HepG2 (cell line): ENCODE results near the gene THRB. TPM values are rescaled to one million over a fixed set of nuclear protein-coding genes. Genes with fewer than 3 reads are reported as not detected.
A peak's percentile ranks its signal among the peaks of the same experiment; 100 is the strongest.

Source experiments
- ARNTL ChIP-seq: sonication (generic); formaldehyde crosslinking; IDR thresholded peaks from 2 replicates; pipeline ENCODE4 v1.4.0; 2020; ENCODE audit warnings: mild to moderate bottlenecking, missing genetic modification reagents
- BRF2 ChIP-seq: sonication (generic); formaldehyde crosslinking; IDR thresholded peaks from 2 replicates; pipeline ENCODE4 v1.8.1; 2022; ENCODE audit warnings: mild to moderate bottlenecking, missing genetic modification reagents
- CHD2 ChIP-seq: IDR thresholded peaks from 2 replicates; pipeline ENCODE4 v1.6.1; 2011; ENCODE audit warnings: low read depth, low read length, improper control_type of control experiment
- GTF3A ChIP-seq: sonication (generic); formaldehyde crosslinking; conservative IDR thresholded peaks from 2 replicates; pipeline ENCODE4 v1.4.0; 2020; ENCODE audit warnings: mild to moderate bottlenecking, missing genetic modification reagents
- HNF4G ChIP-seq, 2 experiments: sonication (generic) in 1 of 2; formaldehyde crosslinking in 1 of 2; IDR thresholded peaks; 2 replicates each; pipeline versions ENCODE4 v1.4.0 to v1.6.1; 2011 to 2020; ENCODE audit warnings: borderline replicate concordance in 2 of 2, low read depth in 2 of 2, mild to moderate bottlenecking in 2 of 2, low read length in 1 of 2, missing genetic modification reagents in 1 of 2, moderate library complexity in 1 of 2
- JUN ChIP-seq: sonication (generic); formaldehyde crosslinking; IDR thresholded peaks from 2 replicates; pipeline ENCODE4 v1.4.0; 2020; ENCODE audit warnings: mild to moderate bottlenecking, missing genetic modification reagents
- KLF15 ChIP-seq: sonication (generic); formaldehyde crosslinking; IDR thresholded peaks from 2 replicates; pipeline ENCODE4 v1.8.1; 2023; ENCODE audit warnings: borderline replicate concordance, mild to moderate bottlenecking, inconsistent platforms, missing genetic modification reagents, mixed read lengths
- KLF6 ChIP-seq: IDR thresholded peaks from 2 replicates; pipeline ENCODE4 v1.8.0; 2016; ENCODE audit warnings: missing biosample characterization, missing genetic modification reagents
- MBNL3 ChIP-seq: fragments of 250-450 bp; sonication (Bioruptor Pico); conservative IDR thresholded peaks from 2 replicates; pipeline ENCODE4 v1.8.0; 2022; ENCODE audit warnings: mild to moderate bottlenecking, inconsistent platforms
- MTF2 ChIP-seq: sonication (generic); formaldehyde crosslinking; IDR thresholded peaks from 2 replicates; pipeline ENCODE4 v1.5.0; 2020; ENCODE audit warnings: missing genetic modification reagents, borderline replicate concordance
- NAIF1 ChIP-seq: sonication (generic); formaldehyde crosslinking; IDR thresholded peaks from 2 replicates; pipeline ENCODE4 v1.5.0; 2020; ENCODE audit warnings: mild to moderate bottlenecking, missing genetic modification reagents, borderline replicate concordance
- NCOR1 ChIP-seq: fragments of 200-600 bp; sonication (generic); IDR thresholded peaks from 2 replicates; pipeline ENCODE4 v1.7.0; 2017; ENCODE audit warnings: antibody characterized with exemption, low read length, borderline replicate concordance
- PHB2 ChIP-seq: fragments of 450-650 bp; IDR thresholded peaks from 2 replicates; pipeline ENCODE4 v1.6.1; 2018; ENCODE audit not compliant: partially characterized antibody
- PHF8 ChIP-seq: sonication (generic); formaldehyde crosslinking; IDR thresholded peaks from 2 replicates; pipeline ENCODE4 v1.5.0; 2020; ENCODE audit warnings: missing genetic modification reagents
- RBFOX2 ChIP-seq: fragments of 200-400 bp; formaldehyde crosslinking; IDR thresholded peaks from 2 replicates; pipeline ENCODE4 v1.6.1; 2017; ENCODE audit warnings: low read depth, mild to moderate bottlenecking, low read length
- SALL2 ChIP-seq: sonication (generic); formaldehyde crosslinking; IDR thresholded peaks from 2 replicates; pipeline ENCODE4 v1.8.1; 2023; ENCODE audit warnings: mild to moderate bottlenecking, missing genetic modification reagents, inconsistent platforms
- SATB2 ChIP-seq: sonication (generic); formaldehyde crosslinking; IDR thresholded peaks from 2 replicates; pipeline ENCODE4 v1.5.0; 2020; ENCODE audit warnings: missing genetic modification reagents
- SMAD1 ChIP-seq: sonication (generic); formaldehyde crosslinking; IDR thresholded peaks from 2 replicates; pipeline ENCODE4 v1.4.0; 2020; ENCODE audit warnings: missing genetic modification reagents, low read depth, mild to moderate bottlenecking, borderline replicate concordance
- SMC3 ChIP-seq: IDR thresholded peaks from 2 replicates; pipeline ENCODE4 v1.6.1; 2011; ENCODE audit warnings: low read length, improper control_type of control experiment
- TAF15 ChIP-seq: fragments of 200-400 bp; formaldehyde crosslinking; IDR thresholded peaks from one replicate; pipeline ENCODE4 v1.6.1; 2018; ENCODE audit warnings: mild to moderate bottlenecking, low read depth, low read length; ENCODE audit not compliant: poor library complexity, severe bottlenecking
- TP53 ChIP-seq: sonication (generic); formaldehyde crosslinking; conservative IDR thresholded peaks from 2 replicates; pipeline ENCODE4 v1.4.0; 2020; ENCODE audit warnings: missing genetic modification reagents
- WIZ ChIP-seq: sonication (generic); formaldehyde crosslinking; IDR thresholded peaks from 2 replicates; pipeline ENCODE4 v1.5.1; 2020; ENCODE audit warnings: mild to moderate bottlenecking, missing genetic modification reagents
- ZFP36 ChIP-seq: fragments of 150-350 bp; IDR thresholded peaks from 2 replicates; pipeline ENCODE4 v1.6.1; 2018; ENCODE audit warnings: borderline replicate concordance, low read length, low read depth; ENCODE audit not compliant: partially characterized antibody
- ZFP82 ChIP-seq: sonication (generic); formaldehyde crosslinking; IDR thresholded peaks from 2 replicates; pipeline ENCODE4 v1.5.1; 2020; ENCODE audit warnings: mild to moderate bottlenecking, missing genetic modification reagents, borderline replicate concordance
- ZNF317 ChIP-seq: sonication (generic); formaldehyde crosslinking; IDR thresholded peaks from 2 replicates; pipeline ENCODE4 v1.5.0; 2020; ENCODE audit warnings: mild to moderate bottlenecking, missing genetic modification reagents
- ZNF768 ChIP-seq: sonication (generic); formaldehyde crosslinking; IDR thresholded peaks from 2 replicates; pipeline ENCODE4 v1.4.0; 2020; ENCODE audit warnings: missing genetic modification reagents
- ZNF780A ChIP-seq: sonication (generic); formaldehyde crosslinking; IDR thresholded peaks from 2 replicates; pipeline ENCODE4 v1.8.0; 2022; ENCODE audit warnings: mild to moderate bottlenecking, missing genetic modification reagents, moderate library complexity
- ZSCAN20 ChIP-seq: sonication (generic); formaldehyde crosslinking; IDR thresholded peaks from 2 replicates; pipeline ENCODE4 v1.4.0; 2020; ENCODE audit warnings: missing genetic modification reagents, mild to moderate bottlenecking, borderline replicate concordance
- polyA plus RNA-seq, 8 experiments: library from polyadenylated mRNA; depleted of rRNA in 3 of 8; stranded (reverse) in 7 of 8; unstranded in 1 of 8; fragments of >200 nt; fragmentation: Illumina TruSeq in 4 of 8; extraction: Trizol in 4 of 8; gene quantifications; 2 replicates each; pipeline versions ENCODE4 v1.2.1 to v1.2.3, GENCODE V29; 2011 to 2016; ENCODE audit warnings: low read depth in 4 of 8, missing spikeins in 1 of 8, mixed read lengths in 1 of 8; ENCODE audit not compliant: insufficient read depth in 1 of 8
- total RNA-seq, 5 experiments: library from RNA; depleted of rRNA; stranded (reverse); fragments of >200 nt; fragmentation: Illumina TruSeq; extraction: Trizol; gene quantifications; 2 replicates each; pipeline ENCODE4 v1.2.3, GENCODE V29; 2016; ENCODE audit warnings: low read depth in 1 of 5
- TF ChIP-seq, protein P1 (sequence below): sonication (generic); formaldehyde crosslinking; IDR thresholded peaks from 2 replicates; pipeline ENCODE4 v1.9.0; 2022; ENCODE audit warnings: missing genetic modification reagents, mild to moderate bottlenecking, borderline replicate concordance

THRB gene
- total and polyA plus RNA-seq, 2 of the 13 experiments (the other 11 are each of a cell fraction or from before 2014, with no cell fraction given), result 4.7 to 22.7 TPM

- TF ChIP-seq, protein P1, sequence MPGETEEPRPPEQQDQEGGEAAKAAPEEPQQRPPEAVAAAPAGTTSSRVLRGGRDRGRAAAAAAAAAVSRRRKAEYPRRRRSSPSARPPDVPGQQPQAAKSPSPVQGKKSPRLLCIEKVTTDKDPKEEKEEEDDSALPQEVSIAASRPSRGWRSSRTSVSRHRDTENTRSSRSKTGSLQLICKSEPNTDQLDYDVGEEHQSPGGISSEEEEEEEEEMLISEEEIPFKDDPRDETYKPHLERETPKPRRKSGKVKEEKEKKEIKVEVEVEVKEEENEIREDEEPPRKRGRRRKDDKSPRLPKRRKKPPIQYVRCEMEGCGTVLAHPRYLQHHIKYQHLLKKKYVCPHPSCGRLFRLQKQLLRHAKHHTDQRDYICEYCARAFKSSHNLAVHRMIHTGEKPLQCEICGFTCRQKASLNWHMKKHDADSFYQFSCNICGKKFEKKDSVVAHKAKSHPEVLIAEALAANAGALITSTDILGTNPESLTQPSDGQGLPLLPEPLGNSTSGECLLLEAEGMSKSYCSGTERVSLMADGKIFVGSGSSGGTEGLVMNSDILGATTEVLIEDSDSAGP (CRISPR knock-in tag), result no peak
- TF ChIP-seq SATB2, result no peak
- 0 out of 2 replicates have a peak, but pooled peaks have one; percentile 40 for TF ChIP-seq CHD2
- no peak for TF ChIP-seq JUN (CRISPR knock-in tag)
- TF ChIP-seq TP53 (CRISPR knock-in tag), result no peak
- TF ChIP-seq ZNF780A (CRISPR knock-in tag), result no peak
- TF ChIP-seq SMC3, result no peak
- peak; percentile 96 for TF ChIP-seq RBFOX2
- peak; percentile 42; the same call in 1 of the 2 replicates for TF ChIP-seq SALL2 (CRISPR knock-in tag)
- TF ChIP-seq ZFP82 (CRISPR knock-in tag), result peak; percentile 51; the same call in 1 of the 2 replicates
- no peak for TF ChIP-seq TAF15
- peak; percentile 2; the same call in 1 of the 2 replicates for TF ChIP-seq HNF4G (IDR thresholded peaks at IDR 0.05; ENCODE audit: borderline replicate concordance, low read depth, low read length)
- no peak for TF ChIP-seq HNF4G (CRISPR knock-in tag; IDR thresholded peaks at IDR 0.05; ENCODE audit: borderline replicate concordance, low read depth)
- no peak for TF ChIP-seq NAIF1
- peak; percentile 74 for TF ChIP-seq NCOR1
- TF ChIP-seq ZNF317, result peak; percentile 36; the same call in 1 of the 2 replicates
- 0 out of 2 replicates have a peak, but pooled peaks have one; percentile 32 for TF ChIP-seq SMAD1 (CRISPR knock-in tag)
- peak; percentile 56; the same call in 1 of the 2 replicates for TF ChIP-seq ZNF768 (CRISPR knock-in tag)
- TF ChIP-seq KLF6, result no peak
- TF ChIP-seq ZFP36, result no peak
- no peak for TF ChIP-seq PHB2
- TF ChIP-seq ARNTL, result 0 out of 2 replicates have a peak, but pooled peaks have one; percentile 51
- 0 out of 2 replicates have a peak, but pooled peaks have one; percentile 40 for TF ChIP-seq MTF2 (CRISPR knock-in tag)
- TF ChIP-seq MBNL3 (CRISPR knock-in tag), result no peak
- peak; percentile 80; the same call in 1 of the 2 replicates for TF ChIP-seq GTF3A (CRISPR knock-in tag)
- no peak for TF ChIP-seq ZSCAN20
- TF ChIP-seq PHF8 (CRISPR knock-in tag), result peak; percentile 39
- TF ChIP-seq WIZ, result 0 out of 2 replicates have a peak, but pooled peaks have one; percentile 58
- TF ChIP-seq BRF2 (CRISPR knock-in tag), result no peak
- TF ChIP-seq KLF15 (CRISPR knock-in tag), result no peak
These were observed 26.9 kb upstream of the THRB start (continued) for GRCh38 chr3:24521420-24522145.
